IMR-90 (cell line): Measurements from ENCODE around the gene STK10. TPM values are rescaled to one million over a fixed set of nuclear protein-coding genes. Genes with fewer than 3 reads are reported as not detected.

Source experiments
- ATAC-seq: fragments of 200-7000 bp; cut with Tn5 transposase; 2 replicates; pipeline ENCODE4 v1.9.1; 2020; ENCODE audit warnings: low read depth, mild to moderate bottlenecking, moderate library complexity
- BruUV-seq: library from RNA; stranded (reverse); fragments of 400-500 nt; replicated peaks from 2 replicates; lab custom pipeline; 2021; lab: Mats Ljungman, UMichigan
- CTCF ChIA-PET: fragments of 300-600 bp; formaldehyde crosslinking; extraction: SDS; loops from one replicate; lab custom pipeline; 2021; ENCODE audit warnings: antibody characterized with exemption; lab: Yijun Ruan, JAX
- POLR2A ChIA-PET: fragments of 300-600 bp; sonication (Branson Sonifier 250); formaldehyde crosslinking; loops from one replicate; lab custom pipeline; 2022; ENCODE audit warnings: antibody characterized with exemption; ENCODE audit not compliant: unreplicated experiment; lab: Charles Lee
- DNase-seq: peaks from one replicate; pipeline ENCODE4 v3.0.0; 2013
- H2AFZ ChIP-seq: replicated peaks from 2 replicates; pipeline ENCODE3; 2013; ENCODE audit warnings: low read length, mild to moderate bottlenecking; ENCODE audit not compliant: poor library complexity
- H2AK5ac ChIP-seq: 2 replicates; pipeline ENCODE4 v1.6.1; 2013; ENCODE audit warnings: low read depth, low read length, inconsistent platforms
- H2AK9ac ChIP-seq: replicated peaks from 2 replicates; pipeline ENCODE3; 2013; ENCODE audit warnings: mild to moderate bottlenecking, low read depth, low read length, moderate library complexity; ENCODE audit not compliant: poor library complexity
- H2BK120ac ChIP-seq: 2 replicates; pipeline ENCODE4 v1.6.1; 2013; ENCODE audit warnings: low read depth, low read length, inconsistent platforms
- H2BK15ac ChIP-seq: 3 replicates; pipeline ENCODE4 v1.6.1; 2013; ENCODE audit warnings: low read depth, low read length, inconsistent platforms
- H2BK20ac ChIP-seq: 2 replicates; pipeline ENCODE4 v1.6.1; 2013; ENCODE audit warnings: low read depth, mild to moderate bottlenecking, inconsistent platforms, low read length, moderate library complexity
- H2BK5ac ChIP-seq: 2 replicates; pipeline ENCODE4 v1.6.1; 2013; ENCODE audit warnings: mild to moderate bottlenecking, low read depth, low read length, inconsistent platforms; ENCODE audit not compliant: poor library complexity, severe bottlenecking
- H3K14ac ChIP-seq: replicated peaks from 2 replicates; pipeline ENCODE4 v1.6.1; 2013; ENCODE audit warnings: low read depth, low read length, inconsistent platforms
- H3K18ac ChIP-seq: 2 replicates; pipeline ENCODE4 v1.6.1; 2013; ENCODE audit warnings: low read depth, low read length, control low read depth
- H3K23ac ChIP-seq: 2 replicates; pipeline ENCODE4 v1.6.1; 2013; ENCODE audit warnings: low read depth, low read length, inconsistent platforms
- H3K27ac ChIP-seq: 2 replicates; pipeline ENCODE4 v1.5.1; 2013; ENCODE audit warnings: mild to moderate bottlenecking, control low read depth, low read length; ENCODE audit not compliant: insufficient read depth
- H3K27me3 ChIP-seq: 2 replicates; pipeline ENCODE4 v1.6.1; 2013; ENCODE audit warnings: low read length; ENCODE audit not compliant: control insufficient read depth, insufficient read depth
- H3K36me3 ChIP-seq: 2 replicates; pipeline ENCODE4 v1.6.1; 2013; ENCODE audit warnings: low read length, mixed read lengths; ENCODE audit not compliant: control insufficient read depth, insufficient read depth
- H3K4ac ChIP-seq: 2 replicates; pipeline ENCODE4 v1.6.1; 2013; ENCODE audit warnings: low read depth, low read length, inconsistent platforms
- H3K4me1 ChIP-seq: 2 replicates; pipeline ENCODE4 v1.6.1; 2013; ENCODE audit warnings: low read length, mixed read lengths; ENCODE audit not compliant: control insufficient read depth, insufficient read depth
- H3K4me2 ChIP-seq: 2 replicates; pipeline ENCODE4 v1.6.1; 2013; ENCODE audit warnings: low read depth, mild to moderate bottlenecking, control low read depth, low read length, moderate library complexity
- H3K4me3 ChIP-seq: 2 replicates; pipeline ENCODE4 v1.5.1; 2013; ENCODE audit warnings: low read depth, mild to moderate bottlenecking, control low read depth, low read length, moderate library complexity; ENCODE audit not compliant: insufficient read depth
- H3K56ac ChIP-seq: 2 replicates; pipeline ENCODE4 v1.6.1; 2013; ENCODE audit warnings: low read length, inconsistent platforms; ENCODE audit not compliant: insufficient read depth; ENCODE audit errors: extremely low read depth
- H3K79me1 ChIP-seq, 2 experiments: 2 replicates each; pipeline ENCODE4 v1.6.1; 2013; ENCODE audit warnings: low read length in 2 of 2, inconsistent platforms in 1 of 2, low read depth in 1 of 2
- H3K9ac ChIP-seq: 2 replicates; pipeline ENCODE4 v1.6.1; 2013; ENCODE audit warnings: low read depth, low read length, control low read depth
- H3K9me1 ChIP-seq: 2 replicates; pipeline ENCODE4 v1.6.1; 2013; ENCODE audit warnings: low read length, inconsistent platforms; ENCODE audit not compliant: insufficient read depth
- H3K9me3 ChIP-seq: 2 replicates; pipeline ENCODE4 v1.6.1; 2013; ENCODE audit warnings: low read length; ENCODE audit not compliant: control insufficient read depth, insufficient read depth
- H4K20me1 ChIP-seq: 2 replicates; pipeline ENCODE4 v1.6.1; 2013; ENCODE audit warnings: low read length, inconsistent platforms; ENCODE audit not compliant: insufficient read depth
- H4K5ac ChIP-seq: 2 replicates; pipeline ENCODE4 v1.6.1; 2013; ENCODE audit warnings: mild to moderate bottlenecking, low read depth, low read length, control low read depth
- H4K8ac ChIP-seq, 2 experiments: 2 replicates each; pipeline ENCODE4 v1.6.1; 2013; ENCODE audit warnings: low read depth in 2 of 2, low read length in 2 of 2, control low read depth in 1 of 2, inconsistent platforms in 1 of 2
- H4K91ac ChIP-seq: 2 replicates; pipeline ENCODE4 v1.6.1; 2013; ENCODE audit warnings: low read depth, low read length, inconsistent platforms; ENCODE audit not compliant: insufficient read depth
- BHLHE40 ChIP-seq: fragments of 150-350 bp; IDR thresholded peaks from 2 replicates; pipeline ENCODE4 v1.6.1; 2016; ENCODE audit warnings: mild to moderate bottlenecking, low read depth, low read length
- CEBPB ChIP-seq: IDR thresholded peaks from 2 replicates; pipeline ENCODE4 v1.6.1; 2012; ENCODE audit warnings: low read depth, low read length, improper control_type of control experiment
- CHD1 ChIP-seq: IDR thresholded peaks from 2 replicates; pipeline ENCODE4 v1.6.1; 2012; ENCODE audit warnings: low read depth, low read length, improper control_type of control experiment
- CTCF ChIP-seq: conservative IDR thresholded peaks from 2 replicates; pipeline ENCODE4 v1.5.1; 2012; ENCODE audit warnings: mild to moderate bottlenecking, low read depth, low read length, improper control_type of control experiment
- ELK1 ChIP-seq: fragments of 150-350 bp; IDR thresholded peaks from 2 replicates; pipeline ENCODE4 v1.6.1; 2016; ENCODE audit warnings: low read depth, mild to moderate bottlenecking, low read length, moderate library complexity, borderline replicate concordance
- FOS ChIP-seq: fragments of 150-350 bp; IDR thresholded peaks from 2 replicates; pipeline ENCODE4 v1.6.1; 2016; ENCODE audit warnings: low read depth, low read length
- MAFK ChIP-seq: IDR thresholded peaks from 2 replicates; pipeline ENCODE4 v1.6.1; 2012; ENCODE audit warnings: low read depth, low read length, improper control_type of control experiment
- MAZ ChIP-seq: IDR thresholded peaks from 2 replicates; pipeline ENCODE4 v1.6.1; 2012; ENCODE audit warnings: low read depth, mild to moderate bottlenecking, low read length, improper control_type of control experiment, moderate library complexity, borderline replicate concordance
- MXI1 ChIP-seq: IDR thresholded peaks from 2 replicates; pipeline ENCODE4 v1.6.1; 2012; ENCODE audit warnings: low read depth, mild to moderate bottlenecking, low read length, moderate library complexity, borderline replicate concordance
- NFE2L2 ChIP-seq: fragments of 150-350 bp; IDR thresholded peaks from 2 replicates; pipeline ENCODE4 v1.6.1; 2016; ENCODE audit warnings: low read depth, mild to moderate bottlenecking, low read length
- POLR2A ChIP-seq: IDR thresholded peaks from 2 replicates; pipeline ENCODE4 v1.6.1; 2012; ENCODE audit warnings: mild to moderate bottlenecking, low read depth, low read length
- RAD21 ChIP-seq: IDR thresholded peaks from 2 replicates; pipeline ENCODE4 v1.6.1; 2012; ENCODE audit warnings: low read length, improper control_type of control experiment
- RCOR1 ChIP-seq: IDR thresholded peaks from 2 replicates; pipeline ENCODE4 v1.6.1; 2012; ENCODE audit warnings: mild to moderate bottlenecking, low read length, improper control_type of control experiment; ENCODE audit not compliant: insufficient replicate concordance
- RFX5 ChIP-seq: IDR thresholded peaks from 2 replicates; pipeline ENCODE4 v1.8.0; 2012; ENCODE audit warnings: low read depth, mild to moderate bottlenecking, low read length, moderate library complexity
- SMC3 ChIP-seq: fragments of 150-350 bp; IDR thresholded peaks from 2 replicates; pipeline ENCODE4 v1.6.1; 2016; ENCODE audit warnings: low read depth, mild to moderate bottlenecking, antibody characterized with exemption, low read length, moderate library complexity
- USF2 ChIP-seq: fragments of 150-350 bp; IDR thresholded peaks from 2 replicates; pipeline ENCODE4 v1.6.1; 2017; ENCODE audit warnings: mild to moderate bottlenecking, antibody characterized with exemption, low read length, low read depth
- dilution Hi-C: fragments of 300-500 bp; cut with HindIII; formaldehyde crosslinking; loops from one replicate; pipeline ENCODE4 v1.14.3; 2018; ENCODE audit warnings: low sequenced_read_pairs; ENCODE audit not compliant: unreplicated experiment
- in situ Hi-C: fragments of 300-500 bp; cut with MboI; formaldehyde crosslinking; loops from 3 replicates; pipeline ENCODE4 v1.14.3; 2019; ENCODE audit warnings: low sequenced_read_pairs, inconsistent platforms, mixed read lengths
- intact Hi-C: fragments of 100-400 bp; cut with micrococcal nuclease; formaldehyde crosslinking; loops from 2 replicates; pipeline ENCODE4 v1.10.0; 2022
- polyA plus RNA-seq, 3 experiments: library from polyadenylated mRNA; depleted of rRNA; stranded (reverse); fragments of >200 nt; gene quantifications; 2 replicates each; pipeline ENCODE4 v1.2.3, GENCODE V29; 2012; ENCODE audit warnings: low replicate concordance in 1 of 3
- total RNA-seq: library from RNA; depleted of rRNA; stranded (reverse); fragments of >200 nt; gene quantifications from 2 replicates; pipeline ENCODE4 v1.2.3, GENCODE V29; 2012

STK10 gene
- total and polyA plus RNA-seq, 2 of the 4 experiments (the other 2 are of a cell fraction) = 15.4 to 18.5 TPM

GRCh38 chr5:172029876-172030275 is 158.1 kb downstream of the STK10 start:
- H3K4me2 ChIP-seq = no peak overlapping the region
- H3K79me1 ChIP-seq = no peaks in the 10 kb centered on the region
- H2AK9ac ChIP-seq = no peak overlapping the region
- no peak overlapping the region for H2BK15ac ChIP-seq
- CTCF ChIA-PET = no interaction called here
- no peak overlapping the region for H3K27ac ChIP-seq
- dilution Hi-C loops (no loop called here), in situ Hi-C loops (loop anchor here (25.0 kb wide), 1 partner anchor 418 kb away; no protein-coding TSS in a partner anchor), intact Hi-C loops (no loop called here)
- no peaks in the 10 kb centered on the region; the same call in 1 of the 2 replicates for H3K27me3 ChIP-seq
- H2AFZ ChIP-seq = no peak overlapping the region
- no peak overlapping the region for H3K14ac ChIP-seq
- no peak overlapping the region for H3K4ac ChIP-seq
- H3K36me3 ChIP-seq = no peaks in the 10 kb centered on the region
- no peak overlapping the region for H2AK5ac ChIP-seq
- no peak overlapping the region for H4K5ac ChIP-seq
- DNase-seq (no peak), ATAC-seq (no peak)
- H3K4me1 ChIP-seq = no peaks in the 10 kb centered on the region
- BruUV-seq = no TSS peak
- H4K20me1 ChIP-seq = no peaks in the 10 kb centered on the region
- no peak overlapping the region for H4K91ac ChIP-seq
- H3K9me1 ChIP-seq = no peaks in the 10 kb centered on the region
- no peak overlapping the region for H3K4me3 ChIP-seq
- no peak overlapping the region for H2BK20ac ChIP-seq
- H3K9me3 ChIP-seq = 0 out of 2 replicates have a peak, but pooled peaks cover 2% of the 10 kb centered on the region
- H3K9ac ChIP-seq = no peak overlapping the region
- H4K8ac ChIP-seq = no peak overlapping the region
- no peak overlapping the region for H3K18ac ChIP-seq
- no peak overlapping the region for H3K23ac ChIP-seq
- no peak overlapping the region for H2BK120ac ChIP-seq
- no peak overlapping the region for H3K56ac ChIP-seq
- H2BK5ac ChIP-seq = no peak overlapping the region
- TF ChIP-seq RFX5 (no peak), MAFK (no peak), BHLHE40 (no peak), POLR2A (no peak), CHD1 (no peak), MAZ (no peak), ELK1 (no peak), CTCF (no peak), FOS (no peak), RAD21 (no peak), SMC3 (no peak), NFE2L2 (no peak), CEBPB (no peak), MXI1 (no peak), USF2 (no peak), RCOR1 (no peak)
- POLR2A ChIA-PET = no interaction called here
